Measurements from ENCODE around the gene RANBP10.

DNA sequence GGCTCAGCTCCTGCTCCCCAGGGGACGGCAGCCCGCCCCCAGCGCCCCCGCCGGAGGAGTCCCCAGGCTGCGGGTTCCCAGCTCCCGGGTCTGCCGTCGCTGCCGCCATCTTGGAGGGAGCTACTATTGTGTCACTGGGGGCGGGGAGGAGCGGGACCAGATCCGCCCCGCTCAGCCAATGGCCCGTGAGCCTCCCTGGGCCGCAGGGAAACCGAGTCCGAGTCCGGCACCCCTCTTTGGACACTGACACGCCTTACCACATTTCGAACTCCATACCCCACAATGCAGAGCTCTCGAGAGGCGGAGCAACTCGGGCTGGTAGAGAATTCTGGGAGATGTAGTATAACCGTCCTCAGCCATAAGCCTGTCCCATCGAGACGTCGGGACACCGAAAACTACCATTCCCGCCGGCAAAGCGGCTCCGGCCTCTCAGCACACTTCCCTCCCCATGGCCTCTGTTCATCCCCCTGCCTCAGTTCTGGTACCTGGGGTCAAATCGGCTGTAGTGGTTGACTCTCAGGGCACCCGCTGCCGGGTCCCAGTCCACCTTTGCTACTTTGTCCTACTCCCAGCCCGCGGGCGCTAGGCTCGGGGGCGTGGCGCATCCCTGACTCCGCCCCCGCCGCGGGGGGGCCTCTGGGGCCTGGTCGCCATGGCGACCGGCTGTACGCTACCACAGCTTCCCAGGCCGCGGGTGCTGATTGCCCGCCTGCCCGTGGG, at the start of gene RANBP10, which contains the start of gene TSNAXIP1:
- TF ChIP-seq CTCF (conservative IDR thresholded peaks at IDR 0.05; ENCODE audit: low read length) (no peak), EZH2phosphoT487 (IDR thresholded peaks at IDR 0.05; ENCODE audit: borderline replicate concordance, low read depth, low read length) (no peak)
